ENCODE measurements around the gene PTPMT1.

DNA sequence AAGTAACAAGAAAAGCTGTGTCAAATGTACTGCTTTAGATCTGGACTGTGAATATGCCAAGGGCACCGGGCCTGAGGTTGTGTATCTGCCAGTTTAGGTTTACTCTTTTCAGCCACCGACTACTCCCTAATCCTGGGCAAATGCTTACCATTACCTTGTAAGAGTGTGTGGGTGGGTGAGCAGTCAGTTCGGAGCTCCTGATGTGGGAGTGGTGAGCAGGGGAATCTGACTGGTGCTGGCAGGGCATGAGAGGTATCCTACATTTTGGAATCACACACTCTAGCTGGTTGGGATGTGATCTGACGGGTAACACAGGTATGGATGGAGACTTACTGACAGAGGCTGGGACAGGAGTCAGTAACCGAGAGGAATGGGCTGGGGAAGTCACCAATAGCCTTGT, 18.4 kb downstream of the PTPMT1 start:
- TF ChIP-seq, protein P1, sequence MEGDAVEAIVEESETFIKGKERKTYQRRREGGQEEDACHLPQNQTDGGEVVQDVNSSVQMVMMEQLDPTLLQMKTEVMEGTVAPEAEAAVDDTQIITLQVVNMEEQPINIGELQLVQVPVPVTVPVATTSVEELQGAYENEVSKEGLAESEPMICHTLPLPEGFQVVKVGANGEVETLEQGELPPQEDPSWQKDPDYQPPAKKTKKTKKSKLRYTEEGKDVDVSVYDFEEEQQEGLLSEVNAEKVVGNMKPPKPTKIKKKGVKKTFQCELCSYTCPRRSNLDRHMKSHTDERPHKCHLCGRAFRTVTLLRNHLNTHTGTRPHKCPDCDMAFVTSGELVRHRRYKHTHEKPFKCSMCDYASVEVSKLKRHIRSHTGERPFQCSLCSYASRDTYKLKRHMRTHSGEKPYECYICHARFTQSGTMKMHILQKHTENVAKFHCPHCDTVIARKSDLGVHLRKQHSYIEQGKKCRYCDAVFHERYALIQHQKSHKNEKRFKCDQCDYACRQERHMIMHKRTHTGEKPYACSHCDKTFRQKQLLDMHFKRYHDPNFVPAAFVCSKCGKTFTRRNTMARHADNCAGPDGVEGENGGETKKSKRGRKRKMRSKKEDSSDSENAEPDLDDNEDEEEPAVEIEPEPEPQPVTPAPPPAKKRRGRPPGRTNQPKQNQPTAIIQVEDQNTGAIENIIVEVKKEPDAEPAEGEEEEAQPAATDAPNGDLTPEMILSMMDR (conservative IDR thresholded peaks at IDR 0.05; ENCODE audit: low read depth in 2 of 2), result no peak
- TF ChIP-seq EZH2 (IDR thresholded peaks at IDR 0.05; ENCODE audit: low read depth, unreplicated experiment) (no peak), CREB1 (CRISPR knock-in tag; IDR thresholded peaks at IDR 0.05; ENCODE audit: low read depth) (no peak)
- TF ChIP-seq, protein P2, sequence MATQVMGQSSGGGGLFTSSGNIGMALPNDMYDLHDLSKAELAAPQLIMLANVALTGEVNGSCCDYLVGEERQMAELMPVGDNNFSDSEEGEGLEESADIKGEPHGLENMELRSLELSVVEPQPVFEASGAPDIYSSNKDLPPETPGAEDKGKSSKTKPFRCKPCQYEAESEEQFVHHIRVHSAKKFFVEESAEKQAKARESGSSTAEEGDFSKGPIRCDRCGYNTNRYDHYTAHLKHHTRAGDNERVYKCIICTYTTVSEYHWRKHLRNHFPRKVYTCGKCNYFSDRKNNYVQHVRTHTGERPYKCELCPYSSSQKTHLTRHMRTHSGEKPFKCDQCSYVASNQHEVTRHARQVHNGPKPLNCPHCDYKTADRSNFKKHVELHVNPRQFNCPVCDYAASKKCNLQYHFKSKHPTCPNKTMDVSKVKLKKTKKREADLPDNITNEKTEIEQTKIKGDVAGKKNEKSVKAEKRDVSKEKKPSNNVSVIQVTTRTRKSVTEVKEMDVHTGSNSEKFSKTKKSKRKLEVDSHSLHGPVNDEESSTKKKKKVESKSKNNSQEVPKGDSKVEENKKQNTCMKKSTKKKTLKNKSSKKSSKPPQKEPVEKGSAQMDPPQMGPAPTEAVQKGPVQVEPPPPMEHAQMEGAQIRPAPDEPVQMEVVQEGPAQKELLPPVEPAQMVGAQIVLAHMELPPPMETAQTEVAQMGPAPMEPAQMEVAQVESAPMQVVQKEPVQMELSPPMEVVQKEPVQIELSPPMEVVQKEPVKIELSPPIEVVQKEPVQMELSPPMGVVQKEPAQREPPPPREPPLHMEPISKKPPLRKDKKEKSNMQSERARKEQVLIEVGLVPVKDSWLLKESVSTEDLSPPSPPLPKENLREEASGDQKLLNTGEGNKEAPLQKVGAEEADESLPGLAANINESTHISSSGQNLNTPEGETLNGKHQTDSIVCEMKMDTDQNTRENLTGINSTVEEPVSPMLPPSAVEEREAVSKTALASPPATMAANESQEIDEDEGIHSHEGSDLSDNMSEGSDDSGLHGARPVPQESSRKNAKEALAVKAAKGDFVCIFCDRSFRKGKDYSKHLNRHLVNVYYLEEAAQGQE (IDR thresholded peaks at IDR 0.05; ENCODE audit: unreplicated experiment), result no peak

All from GM23338 (cell line).